ENCODE results near the gene DPH5. TPM values are rescaled to one million over a fixed set of nuclear protein-coding genes. Genes with fewer than 3 reads are reported as not detected.
A peak's percentile ranks its signal among the peaks of the same experiment; 100 is the strongest.

Gene DPH5
- total and polyA plus RNA-seq, 2 of the 4 experiments (the other 2 are of a cell fraction), result 32.3 to 42.0 TPM

- Histone ChIP-seq H3K18ac (ENCODE audit: low read depth, low read length) (0 out of 2 replicates have a peak overlapping the region, but pooled peaks have one; percentile 22), H2BK120ac (ENCODE audit: low read depth, low read length) (no peak overlapping the region), H3K9me1 (ENCODE audit: insufficient read depth, low read length) (peaks cover 4% of the 10 kb centered on the region), H3K9me3 (ENCODE audit: control insufficient read depth, insufficient read depth, low read length) (no peaks in the 10 kb centered on the region), H3K23ac (ENCODE audit: low read depth, low read length) (no peak overlapping the region), H3K4me2 (ENCODE audit: low read depth, low read length) (peak overlapping the region; percentile 25), H3K9ac (ENCODE audit: low read depth, low read length) (no peak overlapping the region), H2AK5ac (ENCODE audit: low read depth, low read length) (no peak overlapping the region), H3K27ac (ENCODE audit: insufficient read depth, low read length) (peak overlapping the region; percentile 94; the same call in 1 of the 2 replicates), H3K36me3 (ENCODE audit: control insufficient read depth, insufficient read depth, low read length) (peaks cover 1% of the 10 kb centered on the region), H3K4me3 (ENCODE audit: insufficient read depth, low read depth, low read length) (no peak overlapping the region), H3K4ac (ENCODE audit: low read depth, low read length) (no peak overlapping the region), H4K8ac (ENCODE audit: low read depth in 2 of 2, low read length in 2 of 2) (no peak overlapping the region), H3K14ac (replicated peaks; ENCODE audit: low read depth, low read length) (no peak overlapping the region; the same call in 1 of the 2 replicates), H4K91ac (ENCODE audit: insufficient read depth, low read depth, low read length) (no peak overlapping the region), H3K79me1 (ENCODE audit: low read depth in 1 of 2, low read length in 2 of 2) (peaks cover 0 to under 1% of the 10 kb centered on the region in 2 experiments; a peak in 1 of 4 replicates), H2BK5ac (ENCODE audit: low read depth, low read length, poor library complexity, severe bottlenecking) (peak overlapping the region; percentile 27), H2BK20ac (ENCODE audit: low read depth, low read length) (no peak overlapping the region), H4K20me1 (ENCODE audit: insufficient read depth, low read length) (no peaks in the 10 kb centered on the region), H2AK9ac (replicated peaks; ENCODE audit: low read depth, low read length, poor library complexity) (no peak overlapping the region), H2AFZ (replicated peaks; ENCODE audit: low read length, poor library complexity) (no peak overlapping the region), H3K56ac (ENCODE audit: extremely low read depth, insufficient read depth, low read length) (no peak overlapping the region), H3K4me1 (ENCODE audit: control insufficient read depth, insufficient read depth, low read length) (peaks cover 2% of the 10 kb centered on the region; the same call in 1 of the 2 replicates), H4K5ac (ENCODE audit: low read depth, low read length) (no peak overlapping the region), H3K27me3 (ENCODE audit: control insufficient read depth, insufficient read depth, low read length) (no peaks in the 10 kb centered on the region), H2BK15ac (ENCODE audit: low read depth, low read length) (no peak overlapping the region)
- DNase-seq (peak; percentile 44), ATAC-seq (ENCODE audit: low read depth) (peak; percentile 80)
- no TSS peak for BruUV-seq (replicated peaks)
- ChIA-PET POLR2A (ENCODE audit: unreplicated experiment) (no interaction called here), CTCF (interaction anchor here (2.3 kb wide), 1 partner anchor 243 kb away, joined by 8 read pairs; no protein-coding TSS in a partner anchor)
- intact Hi-C loops (cut with micrococcal nuclease), result no loop called here
- in situ Hi-C loops (cut with MboI; ENCODE audit: low sequenced_read_pairs), result no loop called here
- dilution Hi-C loops (cut with HindIII; ENCODE audit: low sequenced_read_pairs, unreplicated experiment), result no loop called here
- no CpG with 5 or more reads among the region's 4 CpGs for WGBS, 2 experiments (ENCODE audit: extremely low coverage in 2 of 2, insufficient read length in 1 of 2)
- no peak for TF ChIP-seq BHLHE40 (IDR thresholded peaks at IDR 0.05; ENCODE audit: low read depth, low read length)
- TF ChIP-seq CEBPB (IDR thresholded peaks at IDR 0.05; ENCODE audit: low read depth, low read length), result no peak
- no peak for TF ChIP-seq RFX5 (IDR thresholded peaks at IDR 0.05; ENCODE audit: low read depth, low read length)
- TF ChIP-seq MXI1 (IDR thresholded peaks at IDR 0.05; ENCODE audit: borderline replicate concordance, low read depth, low read length), result no peak
- TF ChIP-seq MAFK (IDR thresholded peaks at IDR 0.05; ENCODE audit: low read depth, low read length), result no peak
- no peak for TF ChIP-seq NFE2L2 (IDR thresholded peaks at IDR 0.05; ENCODE audit: low read depth, low read length)
- no peak for TF ChIP-seq FOS (IDR thresholded peaks at IDR 0.05; ENCODE audit: low read depth, low read length)
- no peak for TF ChIP-seq RAD21 (IDR thresholded peaks at IDR 0.05; ENCODE audit: low read length)
- TF ChIP-seq CHD1 (IDR thresholded peaks at IDR 0.05; ENCODE audit: low read depth, low read length), result no peak
- no peak for TF ChIP-seq SMC3 (IDR thresholded peaks at IDR 0.05; ENCODE audit: low read depth, low read length)
- TF ChIP-seq RCOR1 (IDR thresholded peaks at IDR 0.05; ENCODE audit: insufficient replicate concordance, low read length), result no peak
- TF ChIP-seq USF2 (IDR thresholded peaks at IDR 0.05; ENCODE audit: low read depth, low read length), result no peak
- no peak for TF ChIP-seq POLR2A (IDR thresholded peaks at IDR 0.05; ENCODE audit: low read depth, low read length)
- TF ChIP-seq, protein P1, sequence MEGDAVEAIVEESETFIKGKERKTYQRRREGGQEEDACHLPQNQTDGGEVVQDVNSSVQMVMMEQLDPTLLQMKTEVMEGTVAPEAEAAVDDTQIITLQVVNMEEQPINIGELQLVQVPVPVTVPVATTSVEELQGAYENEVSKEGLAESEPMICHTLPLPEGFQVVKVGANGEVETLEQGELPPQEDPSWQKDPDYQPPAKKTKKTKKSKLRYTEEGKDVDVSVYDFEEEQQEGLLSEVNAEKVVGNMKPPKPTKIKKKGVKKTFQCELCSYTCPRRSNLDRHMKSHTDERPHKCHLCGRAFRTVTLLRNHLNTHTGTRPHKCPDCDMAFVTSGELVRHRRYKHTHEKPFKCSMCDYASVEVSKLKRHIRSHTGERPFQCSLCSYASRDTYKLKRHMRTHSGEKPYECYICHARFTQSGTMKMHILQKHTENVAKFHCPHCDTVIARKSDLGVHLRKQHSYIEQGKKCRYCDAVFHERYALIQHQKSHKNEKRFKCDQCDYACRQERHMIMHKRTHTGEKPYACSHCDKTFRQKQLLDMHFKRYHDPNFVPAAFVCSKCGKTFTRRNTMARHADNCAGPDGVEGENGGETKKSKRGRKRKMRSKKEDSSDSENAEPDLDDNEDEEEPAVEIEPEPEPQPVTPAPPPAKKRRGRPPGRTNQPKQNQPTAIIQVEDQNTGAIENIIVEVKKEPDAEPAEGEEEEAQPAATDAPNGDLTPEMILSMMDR (conservative IDR thresholded peaks at IDR 0.05; ENCODE audit: low read depth, low read length), result no peak
- no peak for TF ChIP-seq MAZ (IDR thresholded peaks at IDR 0.05; ENCODE audit: borderline replicate concordance, low read depth, low read length)
Measured at GRCh38 chr1:100995198-100995988, 30.2 kb downstream of the DPH5 start.
